GM12891 (cell line): ENCODE results near the gene RAB4B.
"Not testable (repeated sequence)": the region's sequence is repeated elsewhere in the genome, so short reads cannot be mapped to it uniquely, and the experiment has no call there.

ENCODE experiments used
- POLR2A ChIP-seq: IDR thresholded peaks from 2 replicates; pipeline ENCODE4 v1.6.1; 2011; ENCODE audit warnings: low read depth, low read length, control low read depth
- POLR2AphosphoS5 ChIP-seq: IDR thresholded peaks from 2 replicates; pipeline ENCODE4 v1.6.1; 2011; ENCODE audit warnings: low read depth, low read length, control low read depth
- POU2F2 ChIP-seq: IDR thresholded peaks from 2 replicates; pipeline ENCODE4 v1.6.1; 2011; ENCODE audit warnings: low read depth, mild to moderate bottlenecking, control low read depth, low read length, moderate library complexity
- TAF1 ChIP-seq: IDR thresholded peaks from 2 replicates; pipeline ENCODE4 v1.6.1; 2011; ENCODE audit warnings: low read depth, low read length, control low read depth

- TF ChIP-seq POLR2AphosphoS5, POLR2A, TAF1, POU2F2: not testable (repeated sequence)
These were observed 47.5 kb downstream of the RAB4B start for GRCh38 chr19:40825460-40826095.
